ENCODE data around the gene AQP2. TPM values are rescaled to one million over a fixed set of nuclear protein-coding genes. Genes with fewer than 3 reads are reported as not detected.
A peak's percentile ranks its signal among the peaks of the same experiment; 100 is the strongest.

AQP2 gene
- total RNA-seq, 1 donor from 2014 or later = not detected

- Histone ChIP-seq H3K4me3 (ENCODE audit: low read depth, low read length) (no peak overlapping the region), H3K36me3 (ENCODE audit: control insufficient read depth, insufficient read depth, low read length) (no peaks in the 10 kb centered on the region), H3K27me3 (ENCODE audit: control insufficient read depth, insufficient read depth, low read length) (no peaks in the 10 kb centered on the region)
- DNase-seq (ENCODE audit: low read depth) (peak; percentile 28), FAIRE-seq (peak; percentile 23)
- TF ChIP-seq CTCF (IDR thresholded peaks at IDR 0.05; ENCODE audit: insufficient read depth, low read length, severe bottlenecking) = no peak
Measured at GRCh38 chr12:49921936-49922335, 28.6 kb upstream of the AQP2 start.

GRCh38 chr12:49922349-49923034 lies 28.0 kb upstream of the AQP2 start:
- DNase-seq (ENCODE audit: low read depth) = no peak
- Histone ChIP-seq H3K36me3 (ENCODE audit: control insufficient read depth, insufficient read depth, low read length) (no peaks in the 10 kb centered on the region), H3K27me3 (ENCODE audit: control insufficient read depth, insufficient read depth, low read length) (no peaks in the 10 kb centered on the region), H3K4me3 (ENCODE audit: low read depth, low read length) (no peak overlapping the region)
- FAIRE-seq = peak; percentile 75
- no peak for TF ChIP-seq CTCF (IDR thresholded peaks at IDR 0.05; ENCODE audit: insufficient read depth, low read length, severe bottlenecking)

GRCh38 chr12:49923035-49923644 lies 27.4 kb upstream of the AQP2 start:
- H3K27me3 ChIP-seq (ENCODE audit: control insufficient read depth, insufficient read depth, low read length) = no peaks in the 10 kb centered on the region
- no peak for TF ChIP-seq CTCF (IDR thresholded peaks at IDR 0.05; ENCODE audit: insufficient read depth, low read length, severe bottlenecking)
- no peaks in the 10 kb centered on the region for H3K36me3 ChIP-seq (ENCODE audit: control insufficient read depth, insufficient read depth, low read length)
- no peak overlapping the region for H3K4me3 ChIP-seq (ENCODE audit: low read depth, low read length)
- no peak for DNase-seq (ENCODE audit: low read depth)
- no peak for FAIRE-seq

GRCh38 chr12:49923880-49924556 lies 26.5 kb upstream of the AQP2 start:
- no peak for TF ChIP-seq CTCF (IDR thresholded peaks at IDR 0.05; ENCODE audit: insufficient read depth, low read length, severe bottlenecking)
- FAIRE-seq (no peak), DNase-seq (ENCODE audit: low read depth) (no peak)
- no peaks in the 10 kb centered on the region for H3K27me3 ChIP-seq (ENCODE audit: control insufficient read depth, insufficient read depth, low read length)
- H3K36me3 ChIP-seq (ENCODE audit: control insufficient read depth, insufficient read depth, low read length) = no peaks in the 10 kb centered on the region
- H3K4me3 ChIP-seq (ENCODE audit: low read depth, low read length) = no peak overlapping the region

- FAIRE-seq = no peak
- no peak for TF ChIP-seq CTCF (IDR thresholded peaks at IDR 0.05; ENCODE audit: insufficient read depth, low read length, severe bottlenecking)
- no peaks in the 10 kb centered on the region for H3K36me3 ChIP-seq (ENCODE audit: control insufficient read depth, insufficient read depth, low read length)
- H3K27me3 ChIP-seq (ENCODE audit: control insufficient read depth, insufficient read depth, low read length) = no peaks in the 10 kb centered on the region
- no peak overlapping the region for H3K4me3 ChIP-seq (ENCODE audit: low read depth, low read length)
- no peak for DNase-seq (ENCODE audit: low read depth)
Measured at GRCh38 chr12:49924628-49925246, 25.8 kb upstream of the AQP2 start.

Data from bronchial epithelial cell (primary cell).